Neural crest cell (in vitro differentiated cells): ENCODE data around the gene TMEM123. TPM values are rescaled to one million over a fixed set of nuclear protein-coding genes. Genes with fewer than 3 reads are reported as not detected.
"Not testable (repeated sequence)": the region's sequence is repeated elsewhere in the genome, so short reads cannot be mapped to it uniquely, and the experiment has no call there.

Experiments
- DNase-seq: peaks from one replicate; pipeline ENCODE4 v3.0.0; 2021; ENCODE audit warnings: low read depth, mixed read lengths, low spot score
- H3K27ac Mint-ChIP-seq: one replicate; pipeline ENCODE4 v1.8.0; 2021; ENCODE audit warnings: mild to moderate bottlenecking, mixed read lengths; ENCODE audit not compliant: unreplicated experiment
- H3K27me3 Mint-ChIP-seq: 2 replicates; pipeline ENCODE4 v1.8.0; 2021; ENCODE audit warnings: low read depth, mild to moderate bottlenecking, mixed read lengths
- H3K36me3 Mint-ChIP-seq: 2 replicates; pipeline ENCODE4 v1.8.0; 2021; ENCODE audit warnings: low read depth, mild to moderate bottlenecking, mixed read lengths
- H3K4me1 Mint-ChIP-seq: 2 replicates; pipeline ENCODE4 v1.8.0; 2021; ENCODE audit warnings: mixed read lengths
- H3K4me3 Mint-ChIP-seq: one replicate; pipeline ENCODE4 v1.8.0; 2021; ENCODE audit warnings: mild to moderate bottlenecking, mixed read lengths
- H3K9me3 Mint-ChIP-seq: 2 replicates; pipeline ENCODE4 v1.8.0; 2021; ENCODE audit warnings: mixed read lengths
- CTCF ChIP-seq: fragments of 200-600 bp; sonication (generic); conservative IDR thresholded peaks from 2 replicates; pipeline ENCODE4 v1.5.0; 2021; ENCODE audit warnings: antibody characterized with exemption, mild to moderate bottlenecking
- total RNA-seq: library from RNA; stranded (reverse); gene quantifications from 2 replicates; pipeline ENCODE4 v1.2.1, GENCODE V29; 2021

The TMEM123 gene
- total RNA-seq, 1 donor from 2014 or later = 153 TPM

- Mint-ChIP-seq H3K27ac (no peak overlapping the region), H3K27me3 (no peaks in the 10 kb centered on the region), H3K36me3 (peaks cover 20% of the 10 kb centered on the region), H3K9me3 (no peaks in the 10 kb centered on the region), H3K4me3 (no peak overlapping the region), H3K4me1 (peaks cover 21% of the 10 kb centered on the region)
- TF ChIP-seq CTCF = no peak
- DNase-seq = no peak
Measured at GRCh38 chr11:102375720-102376399, 76.7 kb downstream of the TMEM123 start.

GRCh38 chr11:102374633-102375424 lies 77.7 kb downstream of the TMEM123 start:
- DNase-seq = not testable (repeated sequence)
- peak overlapping the region; percentile 84 for H3K27ac Mint-ChIP-seq

GRCh38 chr11:102368472-102368871 lies 84.1 kb downstream of the TMEM123 start:
- Mint-ChIP-seq H3K36me3 (peaks cover 31% of the 10 kb centered on the region), H3K9me3 (no peaks in the 10 kb centered on the region), H3K27ac (no peak overlapping the region), H3K4me3 (no peak overlapping the region), H3K27me3 (no peaks in the 10 kb centered on the region), H3K4me1 (no peaks in the 10 kb centered on the region)
- TF ChIP-seq CTCF = no peak
- no peak for DNase-seq

More at GRCh38 chr11:102374633-102375424, 77.7 kb downstream of the TMEM123 start:
- H3K4me1 Mint-ChIP-seq = peaks cover 21% of the 10 kb centered on the region
- H3K4me3 Mint-ChIP-seq = peak overlapping the region; percentile 80
- H3K9me3 Mint-ChIP-seq, H3K27me3 Mint-ChIP-seq: not testable (repeated sequence)
- peaks cover 19% of the 10 kb centered on the region for H3K36me3 Mint-ChIP-seq

- H3K4me3 Mint-ChIP-seq = no peak overlapping the region
- no peaks in the 10 kb centered on the region for H3K4me1 Mint-ChIP-seq
- H3K27me3 Mint-ChIP-seq = no peaks in the 10 kb centered on the region
- H3K9me3 Mint-ChIP-seq = no peaks in the 10 kb centered on the region
- no peak overlapping the region for H3K27ac Mint-ChIP-seq
- no peak for TF ChIP-seq CTCF
- no peak for DNase-seq
- peaks cover 26% of the 10 kb centered on the region for H3K36me3 Mint-ChIP-seq
Measured at GRCh38 chr11:102367364-102367763, 85.2 kb downstream of the TMEM123 start.

GRCh38 chr11:102364991-102365390 lies 87.6 kb downstream of the TMEM123 start:
- Mint-ChIP-seq H3K27ac (no peak overlapping the region), H3K9me3 (no peaks in the 10 kb centered on the region), H3K4me1 (no peaks in the 10 kb centered on the region), H3K4me3 (no peak overlapping the region), H3K27me3 (no peaks in the 10 kb centered on the region), H3K36me3 (peaks cover 34% of the 10 kb centered on the region)
- DNase-seq = no peak
- no peak for TF ChIP-seq CTCF
